ENCODE data around the gene PRSS33. TPM values are rescaled to one million over a fixed set of nuclear protein-coding genes. Genes with fewer than 3 reads are reported as not detected.

PRSS33 gene
- total RNA-seq: not detected in 2 replicates

DNA sequence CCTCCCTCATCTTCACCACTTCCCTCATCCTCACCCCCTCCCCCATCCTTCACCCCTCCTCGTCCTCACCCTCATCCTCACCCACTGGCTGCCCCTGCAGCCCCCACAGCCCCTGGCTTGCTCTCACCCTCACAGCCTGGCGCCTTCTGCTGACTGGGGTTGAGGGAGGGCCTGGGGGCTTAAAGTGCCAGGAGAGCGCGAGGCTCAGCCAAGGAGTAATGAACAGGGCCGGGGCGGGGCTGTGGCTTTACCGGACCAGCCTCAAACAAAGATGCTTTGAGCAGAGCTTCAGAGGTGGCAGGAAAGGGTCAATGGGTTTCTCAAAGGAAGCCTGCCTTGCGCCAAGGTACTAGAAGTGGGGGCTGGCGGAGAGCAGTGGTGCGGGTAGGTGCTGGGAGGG is at the start of gene PRSS33:
Gene PRSS33, minus strand, starts transcription at position 155 of the 400 bp plus-strand sequence. CDS start 1,013 bp downstream, outside the sequence.
- intact Hi-C loops (cut with micrococcal nuclease): no loop called here

DNA sequence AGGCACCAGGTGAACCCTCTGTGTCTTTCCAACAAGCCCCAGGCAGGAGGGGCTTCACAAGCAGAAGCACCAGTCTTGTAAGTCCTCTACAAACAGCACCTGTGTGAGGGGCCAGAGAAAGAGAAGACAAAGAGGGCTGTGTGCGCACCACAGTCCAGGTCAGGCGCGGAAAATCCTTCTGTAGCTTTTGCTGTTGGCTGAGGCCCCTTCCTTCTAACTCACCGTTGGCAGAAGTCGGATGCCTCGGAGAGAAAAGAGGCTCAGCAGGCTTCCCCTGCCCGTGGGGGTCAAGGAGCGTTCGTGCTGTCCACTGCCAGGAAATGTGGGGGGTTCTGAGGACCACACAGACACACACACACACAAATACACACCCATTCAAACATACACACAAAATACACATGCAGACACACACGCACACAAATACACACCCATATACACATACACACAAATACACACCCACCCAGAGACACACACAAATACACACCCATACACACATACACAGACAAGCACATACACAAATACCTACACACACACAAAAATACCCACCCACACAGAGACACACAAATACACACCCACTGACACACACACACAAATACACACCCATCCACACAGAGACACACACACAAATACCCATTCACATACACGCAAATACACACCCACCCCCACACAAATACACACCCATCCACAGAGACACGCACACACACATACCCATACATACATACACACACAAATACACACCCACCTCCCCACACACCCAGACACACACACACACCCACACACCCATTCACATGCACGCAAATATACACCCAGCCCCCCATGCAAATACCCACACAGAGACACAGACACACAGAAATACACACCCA is 49.5 kb upstream of the PRSS33 start:
- intact Hi-C loops (cut with micrococcal nuclease): no loop called here

DNA sequence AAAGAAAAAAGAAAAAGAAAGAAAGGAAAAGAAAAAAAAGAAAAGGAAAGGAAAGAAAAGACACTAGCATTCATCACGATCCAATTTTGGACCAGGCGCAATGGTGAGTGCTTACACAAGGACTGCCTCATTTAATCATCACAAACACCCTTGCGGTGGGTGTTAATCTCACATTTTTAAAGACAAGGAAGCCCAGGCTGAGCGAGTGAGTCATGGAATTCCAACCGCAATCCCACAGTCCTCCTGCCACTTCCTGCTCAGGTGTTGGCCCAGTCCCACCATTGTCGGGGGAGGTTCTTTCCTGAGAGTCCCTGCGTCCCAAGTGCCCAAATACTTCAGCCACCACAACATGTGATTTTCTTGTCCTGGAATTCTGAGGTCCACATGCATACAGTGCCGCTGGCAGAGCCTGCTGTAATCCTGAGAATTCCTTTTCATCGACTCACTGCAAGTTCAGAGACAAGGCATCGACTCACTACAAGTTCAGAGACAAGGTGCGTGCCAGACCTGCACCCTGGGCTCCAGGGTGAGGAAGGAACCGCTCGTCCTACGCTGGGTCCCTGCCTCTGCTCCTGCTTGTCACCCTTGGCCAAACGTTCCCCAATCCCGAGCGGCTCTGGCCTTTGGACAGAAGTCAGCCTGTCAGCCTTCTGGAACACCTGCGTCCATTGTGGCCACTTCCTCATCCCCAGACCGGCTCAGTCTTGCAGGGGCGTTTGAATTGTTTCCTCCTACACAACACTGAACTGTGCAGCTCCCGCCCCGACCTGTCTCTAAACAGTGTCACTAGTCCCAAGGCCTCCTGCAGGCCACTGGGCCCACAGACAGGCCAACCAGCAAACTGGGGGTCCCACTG is 48.5 kb upstream of the PRSS33 start:
- intact Hi-C loops (cut with micrococcal nuclease): no loop called here

DNA sequence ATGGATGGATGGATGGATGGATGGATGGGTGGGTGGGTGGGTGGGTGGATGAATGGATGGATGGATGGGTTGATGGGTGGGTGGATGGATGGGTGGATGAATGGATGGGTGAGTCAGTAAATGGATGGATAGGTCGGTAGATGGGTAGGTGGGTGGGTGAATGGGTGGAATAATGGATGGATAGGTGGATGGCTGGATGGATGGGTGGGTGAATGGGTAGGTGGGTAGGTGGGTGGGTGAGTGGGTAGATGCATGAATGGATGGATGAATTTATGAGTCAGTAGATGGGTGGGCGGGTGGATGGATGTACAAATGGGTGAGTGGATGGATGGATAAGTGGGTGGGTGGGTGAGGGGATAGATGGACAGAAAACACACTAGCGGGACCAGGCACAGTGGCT is 47.6 kb upstream of the PRSS33 start:
- intact Hi-C loops (cut with micrococcal nuclease): no loop called here

- intact Hi-C loops (cut with micrococcal nuclease): no loop called here
Observed at GRCh38 chr16:2833776-2834175, 46.4 kb upstream of the PRSS33 start.

DNA sequence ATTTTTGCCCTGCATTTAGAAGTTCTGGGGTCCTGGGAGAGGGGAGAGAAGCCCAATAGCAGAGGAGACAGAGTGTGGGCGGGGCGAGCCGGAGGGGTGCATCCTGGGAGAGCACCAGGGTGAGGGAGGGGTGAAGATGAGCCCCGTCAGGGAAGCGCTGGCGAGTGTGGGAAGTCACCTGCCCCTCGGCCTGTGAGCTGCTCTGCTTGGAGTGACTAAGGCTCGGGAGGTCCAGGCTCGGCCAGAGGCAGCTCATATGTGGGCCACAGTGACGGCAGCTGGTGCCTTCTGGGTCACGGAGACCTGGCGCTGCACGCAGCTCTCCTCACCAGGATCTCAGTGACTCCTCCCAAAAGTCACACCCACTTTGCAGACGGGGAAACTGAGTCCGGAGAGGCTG is 43.8 kb upstream of the PRSS33 start:
- intact Hi-C loops (cut with micrococcal nuclease): no loop called here

GRCh38 chr16:2830355-2830695 is 43.0 kb upstream of the PRSS33 start:
- intact Hi-C loops (cut with micrococcal nuclease): no loop called here

- intact Hi-C loops (cut with micrococcal nuclease): no loop called here
Observed at GRCh38 chr16:2829501-2830354, 42.4 kb upstream of the PRSS33 start, which contains the start of gene ZG16B. ZG16B (plus strand) TSS chr16:2830303; CDS start chr16:2830442, 139 bp downstream.

DNA sequence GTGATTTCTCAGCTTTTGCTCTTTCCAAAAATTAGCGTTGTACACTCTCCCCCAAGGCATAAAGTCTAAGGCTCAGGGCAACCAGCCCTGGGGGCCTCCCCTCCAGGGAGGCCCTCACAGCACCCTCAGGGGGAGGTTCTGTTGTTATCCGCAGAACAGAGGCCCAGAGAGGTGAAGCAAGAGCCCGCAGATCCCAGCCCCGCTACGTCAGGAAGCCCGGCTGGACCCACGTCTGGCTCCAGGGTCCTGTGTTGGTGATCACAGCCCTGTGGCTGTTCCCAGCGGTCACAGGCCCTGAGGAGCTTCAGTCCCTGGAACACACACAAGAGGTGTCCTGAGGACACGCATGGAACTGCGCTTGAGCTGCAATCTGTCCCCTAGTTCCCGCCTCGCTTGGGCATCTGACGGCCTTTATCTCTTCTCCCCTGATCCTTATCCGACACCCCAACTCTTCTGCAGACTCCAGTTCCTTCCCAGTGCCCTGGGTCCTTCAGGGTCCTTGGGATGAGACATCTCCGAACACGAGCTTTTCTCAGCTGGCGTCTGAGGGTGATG is 41.6 kb upstream of the PRSS33 start:
- intact Hi-C loops (cut with micrococcal nuclease): no loop called here

DNA sequence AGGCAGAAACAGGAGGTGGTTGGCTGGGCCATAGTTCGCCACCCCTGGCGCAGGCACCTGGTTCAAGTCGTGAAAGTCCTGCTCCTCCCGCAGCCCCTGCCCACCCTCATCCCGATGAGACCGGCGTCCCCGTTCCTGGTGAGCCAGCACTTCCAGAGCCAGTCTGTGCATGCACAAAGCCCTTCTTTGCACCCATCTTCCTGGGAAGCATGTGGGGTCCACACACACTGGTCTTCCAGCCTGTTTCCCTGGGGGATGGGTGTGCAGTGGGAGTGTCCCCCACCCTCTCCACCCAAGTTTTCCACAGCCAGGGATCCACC is 41.1 kb upstream of the PRSS33 start:
- intact Hi-C loops (cut with micrococcal nuclease): no loop called here

DNA sequence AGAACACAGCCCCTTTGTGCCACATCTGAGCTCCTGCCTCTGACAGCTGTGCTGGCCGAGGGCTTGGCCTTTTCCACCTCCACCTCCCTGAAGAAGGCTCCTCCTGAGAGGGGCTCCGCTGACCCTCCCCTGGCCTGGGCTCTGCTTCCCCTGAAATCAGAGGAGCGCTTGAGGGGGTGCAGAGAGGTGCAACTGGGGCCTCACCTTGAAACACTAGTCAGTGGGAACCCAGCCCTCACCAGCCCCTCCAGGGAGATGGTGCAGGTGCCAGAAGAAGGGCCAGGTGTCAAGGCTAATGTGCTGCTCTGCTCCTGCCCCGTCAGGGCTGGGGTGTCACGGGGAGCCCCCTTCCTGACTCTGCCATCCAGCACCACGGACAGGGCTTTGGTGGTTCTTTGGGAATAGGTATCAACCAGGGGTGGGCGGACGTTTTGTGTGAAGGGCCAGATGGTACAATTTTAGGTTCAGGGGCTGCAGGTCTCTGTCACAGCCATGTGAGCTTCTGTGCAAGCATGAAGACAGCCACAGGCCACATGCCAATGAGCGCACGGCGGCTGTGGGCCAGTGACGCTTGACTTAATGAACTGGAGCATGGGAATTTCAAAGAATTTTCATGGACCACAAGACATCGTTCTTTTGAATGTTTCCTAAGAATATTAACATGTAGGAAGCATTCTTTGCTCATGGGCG is 40.6 kb upstream of the PRSS33 start:
- intact Hi-C loops (cut with micrococcal nuclease): no loop called here

DNA sequence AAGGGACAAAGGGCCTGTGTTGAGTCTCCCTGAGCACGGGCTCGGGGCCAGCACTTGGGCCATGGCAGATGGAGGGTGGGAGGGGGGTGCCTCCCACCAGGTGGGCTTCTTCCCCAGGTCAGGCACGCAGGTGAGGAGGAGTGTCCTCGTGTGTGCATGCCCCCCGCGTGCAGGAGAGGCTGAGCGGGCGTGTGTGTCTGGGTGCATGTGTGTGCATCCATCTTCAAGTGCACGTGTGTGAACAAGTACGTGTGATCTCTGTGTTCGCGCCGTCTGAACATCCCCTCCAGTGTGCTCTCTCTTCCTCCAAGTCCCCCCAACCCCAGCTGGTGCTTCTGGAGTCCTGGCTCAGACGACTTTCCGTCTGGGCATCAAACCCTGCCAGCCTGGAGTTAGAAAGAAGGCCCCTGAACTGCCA is 40.0 kb upstream of the PRSS33 start:
- intact Hi-C loops (cut with micrococcal nuclease): no loop called here

DNA sequence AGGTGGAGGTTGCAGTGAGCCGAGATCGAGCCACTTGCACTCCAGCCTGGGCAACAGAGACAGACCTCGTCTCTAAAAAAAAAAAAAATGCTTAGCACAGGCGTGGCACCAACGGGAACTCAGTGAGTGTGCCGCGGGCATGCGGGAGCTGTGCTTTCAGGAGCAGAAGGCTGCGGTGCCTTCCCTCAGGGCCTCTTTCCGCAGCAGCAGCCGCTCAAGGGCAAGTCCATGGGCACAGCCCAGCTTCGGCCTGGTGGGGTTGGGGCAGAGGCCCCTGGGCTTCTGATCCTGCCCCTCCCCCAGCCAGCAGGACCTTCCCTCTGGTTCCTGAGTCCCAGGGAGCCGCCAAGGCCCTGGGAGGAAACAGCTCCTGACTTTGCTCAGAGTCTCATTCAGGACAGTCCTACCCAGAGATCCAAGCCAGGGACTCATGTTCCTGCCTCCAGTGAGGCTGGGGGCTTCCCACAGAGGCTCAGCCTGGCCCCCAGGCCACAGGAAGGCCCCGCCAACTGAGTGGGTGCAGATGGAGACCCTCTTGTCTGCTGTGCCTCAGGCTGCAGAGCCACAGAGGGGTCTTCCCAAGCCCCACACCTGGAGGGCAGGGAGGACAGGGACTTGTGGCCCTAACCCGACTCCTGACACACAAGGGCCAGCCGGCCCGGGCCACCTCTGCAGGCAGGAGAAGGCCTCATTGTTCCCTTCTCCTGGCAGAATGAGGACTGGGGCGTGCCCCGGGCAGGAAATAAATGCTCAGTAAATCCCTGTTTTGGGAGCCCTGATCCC is 39.4 kb upstream of the PRSS33 start:
- intact Hi-C loops (cut with micrococcal nuclease): no loop called here

DNA sequence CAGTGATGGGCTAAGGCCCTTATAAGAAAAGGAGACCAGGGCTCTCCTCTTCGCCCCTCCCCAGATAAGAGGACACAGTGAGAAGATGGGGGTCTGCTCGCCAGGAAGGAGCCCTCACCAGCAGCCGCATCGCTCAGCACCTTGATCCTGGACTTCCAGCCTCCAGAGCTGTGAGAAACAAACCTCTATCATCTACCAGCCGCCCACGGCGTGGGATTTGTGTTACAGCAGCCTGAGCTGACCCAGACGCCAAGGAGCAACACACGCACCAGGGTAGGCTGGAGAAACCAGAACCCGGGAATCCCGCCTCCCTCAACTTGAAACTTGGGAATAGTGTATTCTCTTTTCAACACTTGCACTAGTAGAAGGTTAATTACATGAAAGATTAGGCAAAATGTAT is 38.5 kb upstream of the PRSS33 start:
- intact Hi-C loops (cut with micrococcal nuclease): no loop called here

DNA sequence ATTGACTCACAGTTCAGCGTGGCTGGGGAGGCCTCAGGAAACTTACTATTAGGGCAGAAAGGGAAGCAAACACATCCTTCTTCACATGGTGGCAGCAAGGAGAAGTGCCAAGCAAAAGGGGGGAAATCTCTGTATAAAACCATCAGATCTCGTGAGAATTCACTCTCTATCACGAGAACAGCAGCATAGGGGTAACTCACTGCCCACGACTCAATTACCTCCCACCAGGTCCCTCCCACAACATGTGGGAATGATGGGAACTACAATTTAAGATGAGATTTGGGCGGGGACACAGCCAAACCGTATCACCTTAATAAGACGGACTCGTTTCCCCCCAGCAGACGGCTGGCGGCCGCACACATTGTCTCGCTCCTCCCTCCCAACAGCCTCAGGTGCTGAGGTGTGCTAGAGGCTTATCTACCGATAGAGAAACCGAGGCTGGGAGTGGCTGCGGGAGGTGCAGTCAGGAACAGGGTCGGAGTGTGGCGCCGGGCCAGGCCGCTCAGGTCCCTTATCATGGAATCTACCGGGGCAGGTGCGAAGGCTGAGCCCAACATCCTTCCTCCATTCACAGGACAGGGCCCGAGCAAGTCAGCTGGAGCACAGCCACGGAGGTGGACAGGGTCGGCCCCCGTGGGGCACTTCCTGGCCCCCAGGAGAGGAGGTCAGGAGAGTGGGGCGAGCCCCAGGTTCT is 37.8 kb upstream of the PRSS33 start:
- intact Hi-C loops (cut with micrococcal nuclease): no loop called here

DNA sequence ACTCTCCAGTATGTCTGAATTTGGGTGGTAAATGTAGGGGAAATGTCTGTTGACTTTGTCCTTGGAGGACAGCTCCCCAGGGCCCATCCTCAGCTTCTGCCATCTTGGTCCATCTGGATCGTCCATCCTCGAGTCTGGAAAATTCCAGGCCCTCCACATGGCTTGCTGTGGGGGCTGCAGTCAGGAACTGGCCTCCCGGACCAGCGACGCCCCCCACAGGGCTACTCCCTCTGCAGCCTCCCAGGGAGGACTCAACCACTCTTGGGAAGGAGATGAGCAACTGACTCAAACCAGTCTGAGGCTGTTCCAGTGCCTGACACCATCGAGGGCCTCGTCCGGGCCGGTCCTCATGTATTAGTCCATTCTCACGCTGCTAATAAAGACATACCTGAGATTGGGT is 37.3 kb upstream of the PRSS33 start:
- intact Hi-C loops (cut with micrococcal nuclease): no loop called here

DNA sequence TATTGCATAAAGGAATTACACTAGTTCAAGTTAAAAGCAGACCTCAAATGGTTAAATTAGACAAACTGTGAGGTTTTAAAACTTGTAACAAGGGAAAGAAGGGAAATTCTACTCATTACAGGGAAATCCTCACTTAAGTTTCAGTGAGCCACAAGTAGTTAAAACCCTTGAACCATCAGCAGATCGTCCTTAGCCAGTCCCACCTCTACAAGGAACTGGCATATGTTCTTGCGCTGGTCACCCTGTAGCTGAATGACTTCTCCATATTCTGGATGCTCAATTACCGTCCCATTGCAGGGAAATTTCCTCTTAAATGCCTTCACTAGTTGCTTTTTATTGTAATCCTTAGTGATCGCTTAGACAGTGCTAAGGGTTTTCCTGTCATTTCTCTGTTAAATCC is 35.1 kb upstream of the PRSS33 start:
- intact Hi-C loops (cut with micrococcal nuclease): no loop called here

DNA sequence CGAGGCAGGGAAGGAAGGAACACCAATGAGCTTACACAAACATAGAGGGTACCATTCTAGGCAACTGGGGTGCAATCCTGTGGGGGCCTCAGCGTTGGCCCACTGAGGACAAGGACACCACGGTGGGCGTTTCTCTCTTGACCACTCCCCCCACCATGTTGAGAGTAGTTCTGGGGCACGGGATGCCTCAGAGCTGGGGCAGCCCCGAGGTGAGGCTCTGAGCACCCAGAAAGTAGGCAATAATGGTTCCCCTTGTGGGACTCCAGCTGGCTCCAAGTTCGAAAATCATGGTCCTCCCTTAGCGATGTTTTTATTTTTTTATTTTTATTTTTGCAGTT is 34.8 kb upstream of the PRSS33 start:
- intact Hi-C loops (cut with micrococcal nuclease): no loop called here

DNA sequence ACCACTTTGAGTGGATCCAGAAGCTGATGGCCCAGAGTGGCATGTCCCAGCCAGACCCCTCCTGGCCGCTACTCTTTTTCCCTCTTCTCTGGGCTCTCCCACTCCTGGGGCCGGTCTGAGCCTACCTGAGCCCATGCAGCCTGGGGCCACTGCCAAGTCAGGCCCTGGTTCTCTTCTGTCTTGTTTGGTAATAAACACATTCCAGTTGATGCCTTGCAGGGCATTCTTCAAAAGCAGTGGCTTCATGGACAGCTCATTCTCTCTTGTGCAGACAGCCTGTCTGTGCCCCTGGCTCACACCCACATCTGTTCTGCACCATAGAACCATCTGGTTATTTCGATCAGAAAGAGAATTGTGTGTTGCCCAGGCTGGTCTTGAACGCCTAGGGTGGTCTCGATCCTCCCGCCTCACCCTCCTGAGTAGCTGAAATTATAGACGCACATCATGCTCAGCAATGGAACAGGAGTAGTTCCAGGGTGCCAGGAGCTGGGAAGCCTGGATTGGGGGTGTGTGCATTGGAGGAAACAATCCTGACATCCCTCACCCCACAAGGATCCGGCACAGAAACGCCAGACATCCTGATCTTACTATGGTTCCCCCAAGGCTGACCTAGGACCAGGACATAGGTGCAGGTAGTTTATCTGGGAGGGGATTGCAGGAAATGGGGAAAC is 34.3 kb upstream of the PRSS33 start:
- intact Hi-C loops (cut with micrococcal nuclease): no loop called here
